HUES6 (cell line): ENCODE results near the gene STK33.

Experiments used
- H3K27ac ChIP-seq: 2 replicates; pipeline ENCODE4 v1.7.0; 2013; ENCODE audit warnings: low read depth, mild to moderate bottlenecking, low read length, inconsistent platforms
- H3K27me3 ChIP-seq: 2 replicates; pipeline ENCODE4 v1.6.1; 2013; ENCODE audit warnings: low read length; ENCODE audit not compliant: control insufficient read depth, insufficient read depth
- H3K36me3 ChIP-seq: 2 replicates; pipeline ENCODE4 v1.6.1; 2013; ENCODE audit warnings: low read length; ENCODE audit not compliant: control insufficient read depth, insufficient read depth
- H3K4me1 ChIP-seq: 2 replicates; pipeline ENCODE4 v1.6.1; 2013; ENCODE audit warnings: low read length; ENCODE audit not compliant: control insufficient read depth, insufficient read depth
- H3K4me3 ChIP-seq: 2 replicates; pipeline ENCODE4 v1.5.1; 2013; ENCODE audit warnings: low read depth, low read length
- H3K9ac ChIP-seq: one replicate; pipeline ENCODE4 v1.6.1; 2013; ENCODE audit warnings: mild to moderate bottlenecking, low read length
- H3K9me3 ChIP-seq: 2 replicates; pipeline ENCODE4 v1.6.1; 2013; ENCODE audit warnings: low read depth, low read length; ENCODE audit not compliant: control insufficient read depth, insufficient read depth

The STK33 gene

GRCh38 chr11:8577791-8578581 lies 16.0 kb downstream of the STK33 start:
- no peak overlapping the region for H3K27ac ChIP-seq
- H3K4me1 ChIP-seq = no peaks in the 10 kb centered on the region
- no peaks in the 10 kb centered on the region for H3K36me3 ChIP-seq
- peaks cover 13% of the 10 kb centered on the region; the same call in 1 of the 2 replicates for H3K9me3 ChIP-seq
- H3K4me3 ChIP-seq = no peak overlapping the region
- H3K9ac ChIP-seq = no peak overlapping the region
- H3K27me3 ChIP-seq = no peaks in the 10 kb centered on the region

- H3K9ac ChIP-seq = no peak overlapping the region
- H3K27ac ChIP-seq = no peak overlapping the region
- H3K9me3 ChIP-seq = peaks cover 10% of the 10 kb centered on the region; the same call in 1 of the 2 replicates
- H3K27me3 ChIP-seq = no peaks in the 10 kb centered on the region
- H3K36me3 ChIP-seq = no peaks in the 10 kb centered on the region
- H3K4me3 ChIP-seq = no peak overlapping the region
- no peaks in the 10 kb centered on the region for H3K4me1 ChIP-seq
Measured at GRCh38 chr11:8574798-8575197, 19.2 kb downstream of the STK33 start.

GRCh38 chr11:8573777-8574176 lies 20.3 kb downstream of the STK33 start:
- Histone ChIP-seq H3K27ac (no peak overlapping the region), H3K4me3 (no peak overlapping the region), H3K9ac (no peak overlapping the region), H3K9me3 (peaks cover 7% of the 10 kb centered on the region; the same call in 1 of the 2 replicates), H3K4me1 (no peaks in the 10 kb centered on the region), H3K36me3 (no peaks in the 10 kb centered on the region), H3K27me3 (no peaks in the 10 kb centered on the region)

GRCh38 chr11:8567602-8568198 lies 26.3 kb downstream of the STK33 start:
- H3K36me3 ChIP-seq = no peaks in the 10 kb centered on the region
- no peaks in the 10 kb centered on the region for H3K27me3 ChIP-seq
- no peak overlapping the region for H3K9ac ChIP-seq
- no peaks in the 10 kb centered on the region for H3K4me1 ChIP-seq
- H3K9me3 ChIP-seq = no peaks in the 10 kb centered on the region
- no peak overlapping the region for H3K4me3 ChIP-seq
- no peak overlapping the region for H3K27ac ChIP-seq

- H3K27ac ChIP-seq = no peak overlapping the region
- H3K9ac ChIP-seq = no peak overlapping the region
- H3K9me3 ChIP-seq = peaks cover 3% of the 10 kb centered on the region
- H3K36me3 ChIP-seq = no peaks in the 10 kb centered on the region
- no peaks in the 10 kb centered on the region for H3K4me1 ChIP-seq
- H3K27me3 ChIP-seq = no peaks in the 10 kb centered on the region
- H3K4me3 ChIP-seq = no peak overlapping the region
Measured at GRCh38 chr11:8566613-8567210, 27.3 kb downstream of the STK33 start.

GRCh38 chr11:8564526-8564925 lies 29.5 kb downstream of the STK33 start:
- H3K9ac ChIP-seq = no peak overlapping the region
- no peaks in the 10 kb centered on the region for H3K27me3 ChIP-seq
- no peaks in the 10 kb centered on the region for H3K4me1 ChIP-seq
- no peak overlapping the region for H3K27ac ChIP-seq
- peaks cover 8% of the 10 kb centered on the region for H3K9me3 ChIP-seq
- H3K36me3 ChIP-seq = no peaks in the 10 kb centered on the region
- H3K4me3 ChIP-seq = no peak overlapping the region

- Histone ChIP-seq H3K36me3 (no peaks in the 10 kb centered on the region), H3K27ac (no peak overlapping the region), H3K27me3 (no peaks in the 10 kb centered on the region), H3K4me1 (no peaks in the 10 kb centered on the region), H3K9me3 (peaks cover 8% of the 10 kb centered on the region), H3K4me3 (no peak overlapping the region), H3K9ac (no peak overlapping the region)
Measured at GRCh38 chr11:8561461-8561860, 32.6 kb downstream of the STK33 start.

GRCh38 chr11:8558436-8558835 lies 35.6 kb downstream of the STK33 start:
- Histone ChIP-seq H3K4me3 (no peak overlapping the region), H3K9ac (no peak overlapping the region), H3K36me3 (no peaks in the 10 kb centered on the region), H3K9me3 (peaks cover 8% of the 10 kb centered on the region), H3K27ac (no peak overlapping the region), H3K27me3 (no peaks in the 10 kb centered on the region), H3K4me1 (no peaks in the 10 kb centered on the region)

- H3K4me3 ChIP-seq = no peak overlapping the region
- no peaks in the 10 kb centered on the region for H3K36me3 ChIP-seq
- no peak overlapping the region for H3K9ac ChIP-seq
- H3K9me3 ChIP-seq = 0 out of 2 replicates have a peak, but pooled peaks cover 2% of the 10 kb centered on the region
- H3K27ac ChIP-seq = no peak overlapping the region
- H3K4me1 ChIP-seq = no peaks in the 10 kb centered on the region
- no peaks in the 10 kb centered on the region for H3K27me3 ChIP-seq
Measured at GRCh38 chr11:8545698-8546366, 48.2 kb downstream of the STK33 start.

- H3K27ac ChIP-seq = no peak overlapping the region
- 0 out of 2 replicates have a peak, but pooled peaks cover 2% of the 10 kb centered on the region for H3K9me3 ChIP-seq
- no peak overlapping the region for H3K4me3 ChIP-seq
- no peaks in the 10 kb centered on the region for H3K4me1 ChIP-seq
- no peaks in the 10 kb centered on the region for H3K27me3 ChIP-seq
- no peaks in the 10 kb centered on the region for H3K36me3 ChIP-seq
- no peak overlapping the region for H3K9ac ChIP-seq
Measured at GRCh38 chr11:8544807-8545206, 49.2 kb downstream of the STK33 start.

GRCh38 chr11:8543278-8543677 lies 50.8 kb downstream of the STK33 start:
- no peaks in the 10 kb centered on the region for H3K9me3 ChIP-seq
- no peak overlapping the region for H3K27ac ChIP-seq
- H3K36me3 ChIP-seq = no peaks in the 10 kb centered on the region
- H3K27me3 ChIP-seq = no peaks in the 10 kb centered on the region
- H3K4me3 ChIP-seq = no peak overlapping the region
- H3K9ac ChIP-seq = no peak overlapping the region
- H3K4me1 ChIP-seq = no peaks in the 10 kb centered on the region
